Osteoblast (primary cell): ENCODE results near the gene ARHGDIA. TPM values are rescaled to one million over a fixed set of nuclear protein-coding genes. Genes with fewer than 3 reads are reported as not detected.
A peak's percentile ranks its signal among the peaks of the same experiment; 100 is the strongest.

ENCODE experiments used
- DNase-seq: peaks from one replicate; pipeline ENCODE4 v3.0.0; 2011; ENCODE audit warnings: low spot score, mixed read lengths; ENCODE audit not compliant: insufficient read length; ENCODE audit errors: missing footprints
- H2AFZ ChIP-seq: 2 replicates; pipeline ENCODE4 v1.6.0; 2011; ENCODE audit warnings: mild to moderate bottlenecking, low read length
- H3K27ac ChIP-seq: 2 replicates; pipeline ENCODE4 v1.5.1; 2011; ENCODE audit warnings: mild to moderate bottlenecking, low read depth, low read length, moderate library complexity
- H3K27me3 ChIP-seq: 2 replicates; pipeline ENCODE4 v1.6.0; 2012; ENCODE audit warnings: mild to moderate bottlenecking, control low read depth, inconsistent platforms, low read length, moderate library complexity; ENCODE audit not compliant: insufficient read depth
- H3K36me3 ChIP-seq: 2 replicates; pipeline ENCODE4 v1.5.1; 2011; ENCODE audit warnings: mild to moderate bottlenecking, low read length, control low read depth, moderate library complexity; ENCODE audit not compliant: insufficient read depth
- H3K4me1 ChIP-seq: 2 replicates; pipeline ENCODE4 v1.5.1; 2011; ENCODE audit warnings: mild to moderate bottlenecking, low read length, control low read depth, moderate library complexity; ENCODE audit not compliant: insufficient read depth
- H3K4me2 ChIP-seq: 2 replicates; pipeline ENCODE4 v1.6.0; 2011; ENCODE audit warnings: mild to moderate bottlenecking, low read length; ENCODE audit not compliant: insufficient read depth
- H3K4me3 ChIP-seq: fragments of 200-600 bp; sonication (generic); 3 replicates; pipeline ENCODE4 v1.5.1; 2012; ENCODE audit warnings: mild to moderate bottlenecking, low read length, inconsistent platforms; ENCODE audit not compliant: insufficient read depth
- H3K79me2 ChIP-seq: 2 replicates; pipeline ENCODE4 v1.6.0; 2012; ENCODE audit warnings: mild to moderate bottlenecking, low read length, control low read depth, inconsistent platforms; ENCODE audit not compliant: insufficient read depth
- H3K9me3 ChIP-seq: 2 replicates; pipeline ENCODE4 v1.5.1; 2011; ENCODE audit warnings: low read depth, low read length, control low read depth
- H4K20me1 ChIP-seq: 2 replicates; pipeline ENCODE4 v1.6.0; 2012; ENCODE audit warnings: mild to moderate bottlenecking, low read length, control low read depth; ENCODE audit not compliant: insufficient read depth
- total RNA-seq: library from RNA; depleted of rRNA; stranded (reverse); fragments of >200 nt; gene quantifications from 2 replicates; pipeline ENCODE4 v1.2.3, GENCODE V29; 2012
- TF ChIP-seq, protein P1 (sequence below): IDR thresholded peaks from 2 replicates; pipeline ENCODE4 v1.5.1; 2011; ENCODE audit warnings: mild to moderate bottlenecking, low read depth, low read length, moderate library complexity; ENCODE audit errors: extremely low read depth

The ARHGDIA gene
- total RNA-seq, 1 donor, result 133 TPM

DNA sequence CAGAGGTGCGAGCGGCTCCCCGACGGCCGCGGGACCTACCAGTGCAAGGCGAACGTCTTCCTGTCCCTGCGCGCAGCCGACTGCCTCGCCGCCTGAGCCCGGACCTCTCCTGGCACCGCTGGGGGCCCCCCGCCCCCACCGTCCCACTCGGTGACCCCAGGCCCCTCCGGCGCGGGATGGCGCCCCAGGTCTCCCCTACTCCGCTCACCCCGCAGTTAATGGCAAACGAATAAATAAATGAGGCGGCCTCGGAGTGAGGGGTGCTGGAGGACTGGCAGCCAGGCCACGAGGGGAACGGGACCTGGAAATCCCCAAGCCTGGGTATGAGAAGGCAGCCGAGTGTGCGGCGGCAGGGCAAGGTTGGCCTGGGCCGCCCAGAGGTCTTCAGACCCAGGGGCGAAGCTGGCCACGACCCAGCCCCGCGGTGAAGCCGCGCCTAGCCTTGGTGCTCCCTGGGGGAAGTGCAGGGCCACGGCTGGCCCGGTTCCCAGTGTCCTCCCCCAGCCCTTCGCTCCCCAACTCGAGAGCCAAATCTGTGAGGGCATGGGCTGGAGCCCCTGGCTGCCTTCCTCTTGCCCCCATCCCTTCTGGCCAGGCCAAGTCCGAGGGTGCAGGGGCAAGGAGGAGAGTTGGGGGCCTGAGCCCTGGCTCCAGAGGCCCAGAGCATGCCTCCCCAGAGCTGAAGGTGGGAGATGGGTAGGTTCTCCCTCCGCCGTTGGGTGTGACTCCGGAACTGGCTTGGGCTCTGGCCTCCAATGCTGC is 31.7 kb upstream of the ARHGDIA start:
- H3K9me3 ChIP-seq, result no peaks in the 10 kb centered on the region
- H3K4me2 ChIP-seq, result peak overlapping the region; percentile 61
- H4K20me1 ChIP-seq, result peaks cover 21% of the 10 kb centered on the region
- H3K27ac ChIP-seq, result no peak overlapping the region
- no peak overlapping the region for H2AFZ ChIP-seq
- no peaks in the 10 kb centered on the region for H3K27me3 ChIP-seq
- peak; percentile 83 for DNase-seq
- peaks cover 16% of the 10 kb centered on the region for H3K36me3 ChIP-seq
- H3K4me3 ChIP-seq, result peak overlapping the region; percentile 55
- peaks cover 7% of the 10 kb centered on the region for H3K79me2 ChIP-seq
- TF ChIP-seq, protein P1, sequence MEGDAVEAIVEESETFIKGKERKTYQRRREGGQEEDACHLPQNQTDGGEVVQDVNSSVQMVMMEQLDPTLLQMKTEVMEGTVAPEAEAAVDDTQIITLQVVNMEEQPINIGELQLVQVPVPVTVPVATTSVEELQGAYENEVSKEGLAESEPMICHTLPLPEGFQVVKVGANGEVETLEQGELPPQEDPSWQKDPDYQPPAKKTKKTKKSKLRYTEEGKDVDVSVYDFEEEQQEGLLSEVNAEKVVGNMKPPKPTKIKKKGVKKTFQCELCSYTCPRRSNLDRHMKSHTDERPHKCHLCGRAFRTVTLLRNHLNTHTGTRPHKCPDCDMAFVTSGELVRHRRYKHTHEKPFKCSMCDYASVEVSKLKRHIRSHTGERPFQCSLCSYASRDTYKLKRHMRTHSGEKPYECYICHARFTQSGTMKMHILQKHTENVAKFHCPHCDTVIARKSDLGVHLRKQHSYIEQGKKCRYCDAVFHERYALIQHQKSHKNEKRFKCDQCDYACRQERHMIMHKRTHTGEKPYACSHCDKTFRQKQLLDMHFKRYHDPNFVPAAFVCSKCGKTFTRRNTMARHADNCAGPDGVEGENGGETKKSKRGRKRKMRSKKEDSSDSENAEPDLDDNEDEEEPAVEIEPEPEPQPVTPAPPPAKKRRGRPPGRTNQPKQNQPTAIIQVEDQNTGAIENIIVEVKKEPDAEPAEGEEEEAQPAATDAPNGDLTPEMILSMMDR, result no peak
- peaks cover 14% of the 10 kb centered on the region for H3K4me1 ChIP-seq

DNA sequence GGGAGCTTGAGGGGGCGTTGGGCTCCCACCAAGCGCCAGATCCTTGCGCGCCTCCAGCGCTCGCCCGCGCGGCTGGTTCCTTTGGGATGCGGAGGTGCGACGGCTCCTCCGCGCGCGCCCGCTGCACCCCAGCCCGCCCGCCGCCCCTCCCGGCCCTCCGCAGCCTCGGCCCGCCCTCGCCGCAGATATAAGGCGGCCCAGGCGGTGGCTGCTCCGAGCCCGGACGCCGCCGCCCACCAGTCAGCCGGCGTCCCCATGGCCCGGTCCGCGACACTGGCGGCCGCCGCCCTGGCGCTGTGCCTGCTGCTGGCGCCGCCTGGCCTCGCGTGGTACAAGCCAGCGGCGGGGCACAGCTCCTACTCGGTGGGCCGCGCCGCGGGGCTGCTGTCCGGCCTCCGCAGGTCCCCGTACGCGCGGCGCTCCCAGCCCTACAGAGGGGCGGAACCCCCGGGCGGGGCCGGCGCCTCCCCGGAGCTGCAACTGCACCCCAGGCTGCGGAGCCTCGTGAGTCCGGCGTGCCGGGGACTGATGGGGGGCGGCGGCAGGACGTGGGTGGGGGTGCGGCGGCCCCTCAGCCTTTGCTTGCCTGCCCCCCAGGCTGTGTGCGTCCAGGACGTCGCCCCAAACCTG is 31.0 kb upstream of the ARHGDIA start, which contains the start of gene NPB:
NPB (plus strand) TSS at position 216 of the 630 bp plus-strand sequence; CDS start at position 256, 40 bp downstream.
- Histone ChIP-seq H3K27me3 (no peaks in the 10 kb centered on the region), H2AFZ (no peak within 1 kb of the TSS), H3K4me1 (peaks cover 16% of the 10 kb centered on the region), H3K4me2 (peak within 1 kb of the TSS; percentile 61), H3K4me3 (peak within 1 kb of the TSS; percentile 55), H3K79me2 (peaks cover 7% of the 10 kb centered on the region), H3K36me3 (peaks cover 18% of the 10 kb centered on the region), H4K20me1 (peaks cover 24% of the 10 kb centered on the region), H3K9me3 (no peaks in the 10 kb centered on the region), H3K27ac (no peak within 1 kb of the TSS)
- DNase-seq, result peak; percentile 87
- TF ChIP-seq, protein P1, result no peak

DNA sequence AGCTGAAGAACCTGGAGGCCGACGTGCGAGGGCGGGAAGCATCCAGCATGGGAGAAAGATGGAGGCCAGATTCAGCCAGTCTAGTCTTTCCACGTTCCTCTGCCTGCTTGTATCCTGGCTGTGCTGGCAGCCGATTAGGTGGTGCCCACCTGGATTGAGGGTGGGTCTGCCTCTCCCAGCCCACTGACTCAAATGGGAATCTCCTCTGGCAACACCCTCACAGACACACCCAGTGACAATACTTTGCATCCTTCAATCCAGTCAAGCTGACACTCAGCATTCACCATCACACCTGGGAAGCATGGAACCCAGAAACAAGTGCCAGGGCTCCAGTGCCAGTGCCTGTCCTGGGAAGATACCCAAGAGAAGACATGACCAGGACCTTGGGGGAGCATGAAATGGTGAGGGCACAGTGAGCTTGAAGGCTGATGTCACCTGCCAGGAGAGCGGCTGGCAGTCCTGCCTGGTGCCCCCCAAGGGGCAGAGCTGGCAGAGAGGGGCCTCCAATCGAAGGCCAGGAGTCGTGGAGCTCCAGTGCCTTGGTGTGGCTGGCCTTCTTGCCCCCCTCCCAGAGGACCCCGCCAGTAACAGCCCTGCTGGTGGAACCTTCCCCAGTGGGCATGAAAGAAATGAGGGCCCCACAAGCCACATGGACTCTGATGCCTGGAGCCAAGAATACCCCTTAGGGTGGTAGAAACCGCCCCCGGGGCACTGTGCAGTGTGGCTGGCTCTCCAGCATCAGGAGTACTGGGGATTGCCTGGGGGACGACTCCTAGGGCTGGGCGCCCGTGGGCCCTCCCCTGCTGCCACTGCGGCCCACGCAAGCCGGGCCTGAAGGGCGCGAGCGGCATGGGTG is 30.3 kb upstream of the ARHGDIA start:
- Histone ChIP-seq H2AFZ (no peak overlapping the region), H3K4me2 (peak overlapping the region; percentile 61), H3K4me3 (peak overlapping the region; percentile 55), H3K27ac (no peak overlapping the region), H4K20me1 (peaks cover 24% of the 10 kb centered on the region), H3K4me1 (peaks cover 16% of the 10 kb centered on the region), H3K27me3 (no peaks in the 10 kb centered on the region), H3K9me3 (no peaks in the 10 kb centered on the region), H3K79me2 (peaks cover 7% of the 10 kb centered on the region), H3K36me3 (peaks cover 22% of the 10 kb centered on the region)
- TF ChIP-seq, protein P1, result no peak
- DNase-seq, result peak; percentile 84
